GM23338 (cell line): ENCODE data around the gene GAREM1. TPM values are rescaled to one million over a fixed set of nuclear protein-coding genes. Genes with fewer than 3 reads are reported as not detected.

Source experiments
- ATAC-seq: fragments of 200-7000 bp; cut with Tn5 transposase; 3 replicates; pipeline ENCODE4 v1.9.1; 2020
- DNase-seq: peaks from one replicate; pipeline ENCODE4 v3.0.0-alpha.2; 2015; ENCODE audit warnings: low spot score
- H2AFZ ChIP-seq: fragments of 200-600 bp; sonication (generic); 2 replicates; pipeline ENCODE4 v1.8.0; 2016; ENCODE audit warnings: antibody characterized with exemption, mild to moderate bottlenecking, moderate library complexity
- H3F3A ChIP-seq: fragments of 200-600 bp; sonication (generic); replicated peaks from 2 replicates; pipeline ENCODE4 v1.8.0; 2017; ENCODE audit warnings: antibody characterized with exemption, mixed run types, low read depth
- H3K27ac ChIP-seq: fragments of 200-600 bp; sonication (generic); 2 replicates; pipeline ENCODE4 v1.6.1; 2016; ENCODE audit warnings: low read depth
- H3K27me3 ChIP-seq: fragments of 200-600 bp; sonication (generic); 2 replicates; pipeline ENCODE4 v1.8.0; 2016; ENCODE audit warnings: mild to moderate bottlenecking, mixed run types, moderate library complexity; ENCODE audit not compliant: insufficient read depth
- H3K36me3 ChIP-seq: fragments of 200-600 bp; sonication (generic); 2 replicates; pipeline ENCODE4 v1.8.0; 2016; ENCODE audit warnings: mild to moderate bottlenecking; ENCODE audit not compliant: insufficient read depth
- H3K4me1 ChIP-seq: fragments of 200-600 bp; sonication (generic); 2 replicates; pipeline ENCODE4 v1.8.0; 2016; ENCODE audit warnings: mild to moderate bottlenecking, moderate library complexity; ENCODE audit not compliant: insufficient read depth
- H3K4me2 ChIP-seq: fragments of 200-600 bp; sonication (generic); 2 replicates; pipeline ENCODE4 v1.7.1; 2017; ENCODE audit warnings: mixed run types
- H3K4me3 ChIP-seq: fragments of 200-600 bp; sonication (generic); 2 replicates; pipeline ENCODE4 v1.6.1; 2016; ENCODE audit warnings: mixed run types
- H3K79me2 ChIP-seq: fragments of 200-600 bp; sonication (generic); replicated peaks from 2 replicates; pipeline ENCODE4 v1.8.0; 2017; ENCODE audit warnings: mild to moderate bottlenecking; ENCODE audit not compliant: insufficient read depth
- H3K9me2 ChIP-seq: fragments of 200-600 bp; sonication (generic); 2 replicates; pipeline ENCODE4 v1.8.0; 2017; ENCODE audit not compliant: insufficient read depth
- H4K20me1 ChIP-seq: fragments of 200-600 bp; sonication (generic); replicated peaks from 2 replicates; pipeline ENCODE4 v1.8.0; 2017; ENCODE audit warnings: mild to moderate bottlenecking; ENCODE audit not compliant: insufficient read depth
- H3K27ac Mint-ChIP-seq: 2 replicates; pipeline ENCODE4 v1.8.0; 2020; ENCODE audit warnings: inconsistent platforms, mild to moderate bottlenecking, moderate library complexity, mixed read lengths
- H3K27me3 Mint-ChIP-seq: 3 replicates; pipeline ENCODE4 v1.8.0; 2022; ENCODE audit warnings: low read depth, mild to moderate bottlenecking, moderate library complexity, mixed read lengths, inconsistent platforms; ENCODE audit not compliant: insufficient read depth, poor library complexity
- H3K36me3 Mint-ChIP-seq: 3 replicates; pipeline ENCODE4 v1.8.0; 2021; ENCODE audit warnings: low read depth, mild to moderate bottlenecking, inconsistent platforms, moderate library complexity, mixed read lengths
- H3K4me1 Mint-ChIP-seq: 3 replicates; pipeline ENCODE4 v1.8.0; 2020; ENCODE audit warnings: mild to moderate bottlenecking, inconsistent platforms, mixed read lengths
- H3K4me3 Mint-ChIP-seq: 3 replicates; pipeline ENCODE4 v1.8.0; 2021; ENCODE audit warnings: moderate library complexity, mild to moderate bottlenecking, inconsistent platforms, mixed read lengths
- H3K9me3 Mint-ChIP-seq: 3 replicates; pipeline ENCODE4 v1.8.0; 2020; ENCODE audit warnings: moderate library complexity, mild to moderate bottlenecking, inconsistent platforms, mixed read lengths
- CREB1 ChIP-seq: fragments of 250-450 bp; sonication (Bioruptor Pico); IDR thresholded peaks from 2 replicates; pipeline ENCODE4 v1.5.0; 2020; ENCODE audit warnings: low read depth, mild to moderate bottlenecking, moderate library complexity
- ETS1 ChIP-seq: IDR thresholded peaks from 2 replicates; pipeline ENCODE4 v1.6.1; 2016; ENCODE audit warnings: antibody characterized with exemption
- EZH2 ChIP-seq: fragments of 200-600 bp; sonication (generic); IDR thresholded peaks from one replicate; pipeline ENCODE4 v1.8.0; 2017; ENCODE audit warnings: antibody characterized with exemption, mild to moderate bottlenecking, low read depth; ENCODE audit not compliant: unreplicated experiment
- EZH2phosphoT487 ChIP-seq: fragments of 200-600 bp; sonication (generic); IDR thresholded peaks from one replicate; pipeline ENCODE4 v1.8.1; 2018; ENCODE audit warnings: antibody characterized with exemption; ENCODE audit not compliant: unreplicated experiment
- NANOG ChIP-seq: IDR thresholded peaks from 2 replicates; pipeline ENCODE4 v1.6.1; 2016; ENCODE audit warnings: antibody characterized with exemption, borderline replicate concordance
- STAT1 ChIP-seq: IDR thresholded peaks from one replicate; pipeline ENCODE4 v1.6.1; 2016; ENCODE audit warnings: antibody characterized with exemption; ENCODE audit not compliant: unreplicated experiment
- ZNF114 ChIP-seq: fragments of 250-450 bp; sonication (Bioruptor Pico); IDR thresholded peaks from 2 replicates; pipeline ENCODE4 v1.5.0; 2020; ENCODE audit warnings: mild to moderate bottlenecking, moderate library complexity
- ZNF331 ChIP-seq: fragments of 250-450 bp; sonication (Bioruptor Pico); IDR thresholded peaks from 2 replicates; pipeline ENCODE4 v1.5.0; 2020; ENCODE audit warnings: low read depth, mild to moderate bottlenecking, moderate library complexity
- polyA plus RNA-seq: library from polyadenylated mRNA; unstranded; fragments of >200 nt; fragmentation: Nextera tagmentation; extraction: Ambion mirVana; gene quantifications from 2 replicates; pipeline ENCODE4 v1.2.1, GENCODE V29; 2016
- total RNA-seq: library from RNA; depleted of rRNA; stranded (reverse); fragments of >200 nt; shearing (Covaris generic); gene quantifications from 2 replicates; pipeline ENCODE4 v1.2.3, GENCODE V29; 2014

Gene GAREM1
- total and polyA plus RNA-seq, 2 experiments from 2014 or later, result 2.7 to 6.0 TPM

DNA sequence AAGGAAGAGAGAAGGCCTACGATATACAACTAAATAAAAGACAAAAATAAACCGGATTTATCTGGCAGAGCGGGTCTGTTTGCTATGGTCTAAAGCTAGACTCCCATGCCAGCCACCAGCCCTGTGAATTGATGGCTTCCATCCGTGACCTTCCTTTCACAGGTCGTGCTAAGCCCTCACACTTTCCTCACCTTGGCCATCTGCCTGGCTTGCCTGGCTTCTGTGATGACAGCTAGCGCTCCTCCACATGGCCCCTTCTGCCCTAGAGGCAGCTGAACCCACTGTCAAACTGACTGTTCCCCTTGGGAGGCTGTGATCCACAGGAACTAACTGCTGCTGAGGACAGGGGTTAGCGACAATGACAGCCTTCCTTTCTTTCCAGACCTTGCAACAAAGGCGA is 32.5 kb downstream of the GAREM1 start:
- Histone ChIP-seq H3K4me1 (no peaks in the 10 kb centered on the region), H3K27ac (no peak overlapping the region), H3K9me2 (no peaks in the 10 kb centered on the region), H4K20me1 (0 out of 2 replicates have a peak, but pooled peaks cover 2% of the 10 kb centered on the region), H3K4me3 (no peak overlapping the region), H3K79me2 (peaks cover 22% of the 10 kb centered on the region), H3F3A (no peaks in the 10 kb centered on the region), H3K4me2 (no peak overlapping the region), H2AFZ (no peak overlapping the region), H3K36me3 (no peaks in the 10 kb centered on the region), H3K27me3 (no peaks in the 10 kb centered on the region)
- H3K4me1 Mint-ChIP-seq, result peaks cover 6% of the 10 kb centered on the region
- DNase-seq, result no peak
- H3K27me3 Mint-ChIP-seq, result no peaks in the 10 kb centered on the region
- no peaks in the 10 kb centered on the region for H3K9me3 Mint-ChIP-seq
- ATAC-seq, result peak; percentile 51
- H3K4me3 Mint-ChIP-seq, result no peak overlapping the region
- H3K27ac Mint-ChIP-seq, result no peak overlapping the region
- TF ChIP-seq STAT1, result no peak
- no peak for TF ChIP-seq ZNF114
- no peak for TF ChIP-seq NANOG
- TF ChIP-seq EZH2, result no peak
- no peaks in the 10 kb centered on the region for H3K36me3 Mint-ChIP-seq

DNA sequence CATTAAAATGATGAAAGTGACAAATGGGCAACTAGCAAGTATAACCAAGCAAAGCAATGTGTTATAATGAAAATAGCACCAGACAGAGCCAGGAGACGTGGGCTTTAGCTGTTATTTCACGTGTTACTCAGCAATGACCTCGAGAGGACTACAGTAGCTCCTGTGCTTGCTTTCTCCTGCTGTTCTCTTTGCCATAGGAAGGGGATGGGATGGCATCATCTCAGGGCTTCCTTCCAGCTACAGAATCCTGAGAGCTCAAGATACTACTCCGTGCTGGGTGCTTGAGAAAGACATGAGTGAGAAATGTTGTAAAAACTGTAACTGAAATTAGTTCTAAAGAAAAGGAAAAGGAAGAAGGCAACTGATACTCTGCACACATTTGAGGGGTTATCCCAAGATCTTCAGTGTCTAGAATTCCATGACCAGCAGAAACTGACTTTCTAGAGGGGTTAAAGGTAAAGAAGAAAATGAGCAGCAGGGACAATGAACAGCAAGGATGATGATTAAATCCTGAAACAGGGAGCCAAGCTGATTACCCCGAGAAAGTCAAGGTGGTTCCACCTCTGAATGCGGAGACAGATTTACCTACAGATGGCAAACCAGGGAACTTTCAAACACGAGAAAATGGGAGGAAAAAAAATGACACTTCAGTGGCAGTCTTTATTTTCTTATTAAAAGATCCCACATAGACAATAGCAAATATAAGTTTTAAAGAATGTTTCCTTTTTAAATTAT is 33.4 kb downstream of the GAREM1 start:
- peaks cover 6% of the 10 kb centered on the region for H3K4me1 Mint-ChIP-seq
- no peak overlapping the region for H3K27ac Mint-ChIP-seq
- H4K20me1 ChIP-seq, result 0 out of 2 replicates have a peak, but pooled peaks cover 2% of the 10 kb centered on the region
- H2AFZ ChIP-seq, result no peak overlapping the region
- no peak for DNase-seq
- no peaks in the 10 kb centered on the region for H3K9me3 Mint-ChIP-seq
- H3K27ac ChIP-seq, result no peak overlapping the region
- H3K27me3 ChIP-seq, result no peaks in the 10 kb centered on the region
- H3K4me1 ChIP-seq, result no peaks in the 10 kb centered on the region
- no peaks in the 10 kb centered on the region for H3K36me3 Mint-ChIP-seq
- no peak overlapping the region for H3K4me3 ChIP-seq
- no peaks in the 10 kb centered on the region for H3F3A ChIP-seq
- H3K27me3 Mint-ChIP-seq, result no peaks in the 10 kb centered on the region
- ATAC-seq, result no peak
- no peak overlapping the region for H3K4me3 Mint-ChIP-seq
- H3K36me3 ChIP-seq, result no peaks in the 10 kb centered on the region
- no peak overlapping the region for H3K4me2 ChIP-seq
- H3K79me2 ChIP-seq, result peaks cover 24% of the 10 kb centered on the region
- TF ChIP-seq CREB1 (CRISPR knock-in tag) (no peak), EZH2phosphoT487 (no peak), STAT1 (no peak), ZNF331 (CRISPR knock-in tag) (no peak), NANOG (no peak)
- H3K9me2 ChIP-seq, result no peaks in the 10 kb centered on the region

GRCh38 chr18:32435631-32436500 is 34.8 kb downstream of the GAREM1 start:
- no peaks in the 10 kb centered on the region for H3K9me3 Mint-ChIP-seq
- Histone ChIP-seq H3K4me2 (no peak overlapping the region), H3K9me2 (no peaks in the 10 kb centered on the region), H3K4me1 (no peaks in the 10 kb centered on the region), H2AFZ (no peak overlapping the region), H3F3A (no peaks in the 10 kb centered on the region), H3K4me3 (no peak overlapping the region), H3K27me3 (no peaks in the 10 kb centered on the region), H4K20me1 (no peaks in the 10 kb centered on the region), H3K27ac (no peak overlapping the region), H3K79me2 (peaks cover 38% of the 10 kb centered on the region), H3K36me3 (no peaks in the 10 kb centered on the region)
- H3K4me1 Mint-ChIP-seq, result peaks cover 6% of the 10 kb centered on the region; the same call in 2 of the 3 replicates
- H3K4me3 Mint-ChIP-seq, result no peak overlapping the region
- DNase-seq (no peak), ATAC-seq (no peak)
- H3K36me3 Mint-ChIP-seq, result 0 out of 3 replicates have a peak, but pooled peaks cover 2% of the 10 kb centered on the region
- no peaks in the 10 kb centered on the region for H3K27me3 Mint-ChIP-seq
- H3K27ac Mint-ChIP-seq, result peak overlapping the region; percentile 37; the same call in 1 of the 2 replicates
- TF ChIP-seq ZNF114 (no peak), NANOG (no peak), EZH2 (no peak), ETS1 (no peak)
